T47D (cell line): Measurements from ENCODE around the gene PGP.

Experiments
- DNase-seq, 2 experiments: peaks; one replicate each; pipeline versions ENCODE4 v3.0.0 to v3.0.0-alpha.2; 2011 to 2012; ENCODE audit warnings: low read depth in 1 of 2, low spot score in 1 of 2
- JUND ChIP-seq: IDR thresholded peaks from 2 replicates; pipeline ENCODE4 v1.6.1; 2012; ENCODE audit warnings: low read depth
- in situ Hi-C: cut with HindIII; loops from 2 replicates; pipeline ENCODE4 v1.10.0; 2016; ENCODE audit warnings: low sequenced_read_pairs, low pct_unique_long_range_greater_than_20kb

Gene PGP

DNA sequence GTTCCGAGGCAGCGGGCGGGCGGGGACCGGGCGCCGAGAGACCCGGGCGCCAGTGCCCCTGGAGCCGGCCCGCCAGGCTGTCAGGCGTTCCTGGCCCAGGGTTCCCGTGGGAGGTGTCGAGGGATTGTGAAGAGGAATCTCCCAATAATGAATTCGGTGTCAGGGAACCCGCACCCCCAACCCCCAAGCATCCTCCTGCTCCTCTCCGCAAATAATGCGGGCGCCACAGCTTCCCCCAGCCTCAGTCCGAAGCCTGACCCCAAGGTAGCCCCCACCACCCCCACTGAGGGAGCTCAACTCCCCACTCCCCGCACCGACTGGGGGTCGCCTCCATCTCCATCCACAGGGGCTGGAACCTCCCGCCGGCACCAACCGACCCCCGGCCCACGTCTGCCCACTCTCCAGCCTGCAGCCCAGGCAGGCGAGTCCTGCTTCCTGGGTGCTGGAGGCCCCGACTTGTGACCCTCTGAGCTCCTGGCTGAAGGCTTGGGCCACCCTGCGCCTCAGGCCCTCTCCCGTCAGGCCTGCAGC, 17.6 kb downstream of the PGP start:
- DNase-seq = no peak
- TF ChIP-seq JUND = no peak
- in situ Hi-C loops = no loop called here

DNA sequence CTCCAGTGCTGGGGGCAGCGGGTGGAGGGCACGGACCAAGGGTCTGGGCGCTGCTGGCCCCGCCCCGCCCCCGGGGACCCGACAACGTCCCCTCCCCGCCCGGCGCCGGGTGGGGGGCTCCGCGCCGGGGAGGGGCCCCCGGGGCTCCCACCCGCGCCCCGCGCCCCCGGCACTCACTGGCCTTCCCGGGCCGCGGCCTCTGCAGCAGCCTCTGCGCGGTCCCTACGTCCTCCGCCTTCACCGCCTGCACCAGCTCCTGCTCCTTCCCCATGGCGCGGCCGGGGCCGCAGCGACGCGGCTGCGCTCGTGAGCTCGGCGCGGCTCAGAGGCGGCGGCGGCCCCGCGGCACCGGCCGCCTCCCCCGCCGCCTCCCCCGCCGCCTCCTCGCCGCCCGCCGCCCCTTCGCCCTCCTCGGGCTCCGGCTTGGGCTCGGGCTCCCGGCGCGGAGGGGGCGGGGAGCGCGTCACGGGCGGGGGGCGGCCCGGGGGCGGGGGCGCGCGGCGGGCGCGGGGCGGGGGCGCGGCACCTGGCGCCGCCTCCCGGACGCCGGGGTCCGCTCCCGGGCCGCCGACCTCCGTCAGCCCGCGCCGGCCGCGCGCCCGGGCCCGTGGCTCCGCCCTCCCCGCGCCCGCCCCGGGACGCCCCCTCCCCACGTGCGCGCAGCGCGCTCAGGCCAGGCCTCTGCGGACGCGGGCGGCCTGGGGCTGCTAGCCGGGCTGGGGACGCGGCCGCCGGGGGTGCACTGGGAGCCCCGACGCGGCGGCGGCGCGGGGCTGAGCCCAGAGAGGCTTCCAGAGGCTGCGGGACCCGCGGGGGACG, 18.3 kb downstream of the PGP start, which contains the start of gene CASKIN1:
Gene CASKIN1, minus strand, starts transcription at position 444 of the 819 bp plus-strand sequence. Its CDS starts 173 bp downstream, at position 271.
- DNase-seq = peak; percentile 32 to 51
- in situ Hi-C loops = no loop called here
- TF ChIP-seq JUND = no peak

DNA sequence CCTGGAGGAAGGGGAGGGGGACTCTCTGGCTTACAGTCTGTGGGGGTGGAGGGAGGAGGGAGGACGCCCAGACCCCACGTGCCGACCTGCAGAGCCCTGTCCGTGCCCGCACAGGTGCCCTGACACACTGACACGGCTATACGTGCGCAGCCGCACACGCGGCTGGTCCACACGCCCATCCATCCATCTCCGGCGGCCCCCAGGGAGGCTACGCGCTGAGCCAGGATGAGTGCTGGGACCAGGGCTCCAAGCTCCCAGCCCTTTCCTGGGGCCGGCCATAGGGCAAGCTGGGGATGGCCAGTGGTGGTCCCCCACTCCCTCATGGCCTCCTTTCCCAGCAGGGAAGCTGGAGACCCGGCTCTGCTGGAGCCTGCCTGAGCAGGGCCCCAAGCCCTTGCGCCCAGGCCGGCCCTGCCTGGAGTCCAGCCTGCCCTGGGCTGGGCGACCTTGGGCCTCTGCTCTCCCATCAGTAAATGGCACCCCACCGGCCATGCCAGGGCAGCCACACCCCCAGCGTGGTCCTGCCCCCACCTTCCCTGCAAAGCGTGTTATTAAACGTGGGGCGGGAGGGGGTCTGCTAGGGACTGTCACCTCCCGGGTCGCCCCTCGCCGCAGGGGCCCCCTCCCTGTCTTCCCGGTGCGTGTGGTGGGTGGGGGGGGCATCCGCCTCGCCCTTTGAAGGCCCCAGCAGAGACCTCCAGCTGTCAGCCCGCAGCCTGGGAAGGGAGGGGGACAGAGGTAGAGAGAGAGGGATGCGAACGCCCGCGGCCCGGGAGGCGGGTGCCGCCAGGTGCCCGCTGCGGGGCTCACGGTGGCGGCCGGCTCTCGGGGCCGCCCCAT, 19.1 kb downstream of the PGP start:
- no peak for DNase-seq
- in situ Hi-C loops = no loop called here

DNA sequence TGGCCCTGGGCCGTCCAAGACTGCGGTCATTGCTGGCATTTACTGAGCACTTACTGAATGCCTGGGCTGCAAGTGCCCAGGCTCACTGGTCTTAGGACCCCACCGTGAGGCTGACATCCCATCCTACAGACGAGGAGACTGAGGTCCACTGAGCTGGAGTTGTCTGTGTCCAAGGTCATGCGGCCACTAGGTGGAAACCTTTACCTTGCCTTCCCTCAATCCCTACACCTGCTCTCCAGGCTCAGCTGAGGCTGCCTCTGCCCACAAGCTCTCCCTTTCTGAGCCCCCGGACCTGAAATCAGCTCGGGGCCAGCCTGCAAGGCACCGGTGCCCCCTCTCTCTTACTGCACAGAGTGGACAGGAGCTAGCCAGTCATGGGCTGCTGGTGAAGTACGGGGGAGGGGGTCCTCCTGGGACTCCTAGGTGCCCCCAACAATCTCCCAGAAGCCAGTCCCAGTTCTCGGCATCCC, 19.8 kb downstream of the PGP start:
- peak; percentile 85 to 93 for DNase-seq
- no peak for TF ChIP-seq JUND
- in situ Hi-C loops = no loop called here

More for the DNA sequence above, 19.1 kb downstream of the PGP start:
- TF ChIP-seq JUND = no peak

DNA sequence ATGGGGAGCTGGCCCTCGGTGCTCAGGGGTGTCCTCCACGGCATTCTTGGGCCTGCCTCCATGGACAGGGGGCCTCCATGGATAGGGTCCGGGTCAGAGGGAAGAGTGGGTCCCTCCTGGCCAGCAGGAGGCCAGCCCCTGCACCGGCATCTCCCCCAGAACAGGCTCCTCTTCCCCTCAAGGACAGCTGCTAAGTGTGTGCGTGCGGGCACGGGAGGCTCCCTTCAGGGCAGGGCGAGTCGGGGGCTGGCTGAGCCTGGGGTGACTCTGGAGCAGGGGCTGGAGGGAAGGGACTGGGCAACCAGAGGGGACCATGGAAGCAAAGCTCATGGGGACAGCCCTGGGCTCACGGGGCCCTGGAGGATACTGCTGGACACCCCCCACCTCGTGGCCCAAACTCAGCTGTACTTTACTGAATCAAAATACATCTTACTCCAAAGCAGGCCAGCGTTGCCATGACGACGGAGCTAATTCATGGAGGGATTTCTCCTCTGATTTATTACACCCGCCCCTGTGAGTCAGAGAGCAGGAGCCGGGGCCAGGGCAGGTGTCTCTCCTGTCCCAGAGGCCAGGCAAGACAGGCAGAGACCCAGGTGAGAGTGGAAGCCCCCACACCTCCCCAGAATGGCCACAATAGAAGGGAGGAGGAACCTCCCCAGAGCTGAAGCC, 20.3 kb downstream of the PGP start:
- DNase-seq = no peak
- in situ Hi-C loops = no loop called here
- no peak for TF ChIP-seq JUND

DNA sequence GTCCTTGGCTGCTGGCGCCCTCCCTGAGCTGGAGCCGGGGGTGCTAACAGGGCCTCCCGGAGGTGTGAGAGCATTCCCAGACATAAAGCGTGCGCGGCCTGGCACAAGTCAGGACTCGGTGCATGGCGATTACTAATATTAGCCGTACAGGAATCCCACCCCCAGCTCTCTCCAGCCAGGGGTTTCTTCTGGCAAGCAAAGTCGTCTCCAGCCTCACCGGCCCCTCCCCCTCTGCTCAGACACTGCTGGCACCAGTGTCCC, 23.3 kb downstream of the PGP start:
- in situ Hi-C loops = no loop called here
- no peak for TF ChIP-seq JUND
- DNase-seq = no peak

DNA sequence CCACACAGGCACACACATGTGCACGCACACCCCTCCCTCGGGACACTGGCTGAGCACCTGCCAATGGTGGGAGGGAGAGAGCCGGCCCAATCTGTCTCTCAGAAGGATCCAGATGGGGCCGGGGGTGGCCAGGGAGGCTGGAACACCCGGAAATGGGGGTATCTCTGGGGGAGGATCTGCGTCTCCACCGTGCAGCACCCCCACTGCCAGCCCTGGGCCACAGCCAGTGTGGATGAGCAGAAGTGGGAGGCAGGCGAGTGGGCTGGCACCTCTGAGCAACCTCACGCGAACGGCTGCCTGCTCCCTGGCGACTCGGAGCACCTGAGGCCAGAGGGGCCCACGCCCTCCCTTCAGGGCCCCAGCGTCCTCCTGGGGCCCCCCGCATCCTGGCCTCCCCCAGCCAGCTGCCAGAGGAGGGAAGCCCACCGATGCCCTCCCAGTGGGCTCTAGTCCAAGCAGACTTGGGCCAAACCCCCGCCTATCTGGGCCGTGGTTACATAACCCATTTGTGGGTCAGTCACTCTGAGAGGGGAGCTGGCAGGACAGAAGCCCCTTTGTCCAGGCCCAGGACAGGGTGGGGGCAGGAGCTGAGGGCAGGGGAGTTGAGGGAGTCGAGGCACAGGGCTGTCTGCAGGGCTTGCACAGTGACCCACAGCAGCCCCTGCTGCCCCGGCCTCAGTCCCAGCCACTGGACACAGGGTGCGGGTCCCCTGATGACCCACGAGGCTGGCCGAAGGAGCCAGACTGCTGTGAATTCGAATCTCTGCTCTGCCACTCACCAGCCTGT, 23.8 kb downstream of the PGP start:
- DNase-seq = no peak
- in situ Hi-C loops = no loop called here
- no peak for TF ChIP-seq JUND

DNA sequence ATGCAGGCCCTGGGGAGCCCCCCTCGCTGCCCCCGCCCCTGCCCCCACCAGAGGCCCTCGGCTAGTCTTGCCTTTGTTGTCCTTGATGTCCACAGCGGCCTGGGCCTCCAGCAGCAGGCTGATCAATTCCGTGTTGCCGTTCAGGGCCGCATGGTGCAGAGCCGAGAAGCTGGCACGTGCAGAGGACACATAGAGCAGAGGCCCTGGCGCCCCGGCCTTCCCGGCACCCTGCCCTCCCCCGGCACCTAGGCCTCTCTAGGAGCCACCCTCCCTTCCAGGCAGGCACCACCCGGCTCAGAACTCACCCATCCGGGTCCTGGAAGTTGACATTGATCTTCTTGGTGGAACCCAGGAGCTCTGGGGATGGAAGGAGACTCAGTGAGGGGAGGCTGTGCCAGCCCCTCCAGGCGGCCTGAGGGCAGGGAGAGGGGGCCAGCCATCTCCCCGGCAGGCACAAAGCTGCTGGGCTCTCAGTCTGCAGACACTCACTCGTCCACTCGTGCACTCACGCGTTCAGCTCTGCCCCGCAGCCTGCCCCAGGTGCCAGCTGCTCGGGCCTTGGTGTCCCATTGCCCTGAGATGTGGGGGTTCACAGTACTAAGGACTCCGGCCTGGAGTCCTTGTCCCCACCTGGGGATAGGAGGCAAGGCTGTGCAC, 24.5 kb downstream of the PGP start:
- TF ChIP-seq JUND = no peak
- no peak for DNase-seq
- in situ Hi-C loops = no loop called here

DNA sequence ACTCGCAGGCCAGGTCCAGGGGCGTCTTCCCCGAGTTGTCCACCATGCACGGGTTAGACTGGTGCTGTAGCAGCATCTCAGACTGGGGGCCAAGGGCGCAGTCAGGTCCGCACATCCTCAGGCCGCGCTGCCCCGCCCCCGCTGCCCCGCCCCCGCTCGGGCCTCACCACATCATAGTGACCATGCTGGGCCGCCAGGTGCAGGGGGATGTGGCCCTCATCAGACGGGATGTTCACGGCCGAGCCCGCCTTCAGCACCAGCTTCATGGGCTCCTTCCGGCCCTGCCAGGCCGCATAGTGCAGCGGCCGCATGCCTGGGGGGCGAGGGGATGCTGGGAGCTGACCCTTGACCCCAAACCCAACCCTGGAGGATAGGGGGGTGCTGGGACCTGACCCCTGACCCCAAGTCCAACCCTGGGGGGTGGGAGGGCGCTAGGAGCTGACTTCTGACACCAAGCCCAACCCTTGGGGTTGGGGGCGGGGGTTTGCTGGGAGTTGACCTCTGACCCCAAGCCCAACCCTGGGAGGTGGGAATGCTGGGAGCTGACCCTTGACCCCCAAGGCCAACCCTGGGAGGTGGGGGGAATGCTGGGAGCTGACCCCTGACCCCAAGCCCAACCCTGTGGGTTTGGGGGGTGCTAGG, 25.3 kb downstream of the PGP start:
- in situ Hi-C loops = no loop called here
- DNase-seq = no peak
- no peak for TF ChIP-seq JUND

DNA sequence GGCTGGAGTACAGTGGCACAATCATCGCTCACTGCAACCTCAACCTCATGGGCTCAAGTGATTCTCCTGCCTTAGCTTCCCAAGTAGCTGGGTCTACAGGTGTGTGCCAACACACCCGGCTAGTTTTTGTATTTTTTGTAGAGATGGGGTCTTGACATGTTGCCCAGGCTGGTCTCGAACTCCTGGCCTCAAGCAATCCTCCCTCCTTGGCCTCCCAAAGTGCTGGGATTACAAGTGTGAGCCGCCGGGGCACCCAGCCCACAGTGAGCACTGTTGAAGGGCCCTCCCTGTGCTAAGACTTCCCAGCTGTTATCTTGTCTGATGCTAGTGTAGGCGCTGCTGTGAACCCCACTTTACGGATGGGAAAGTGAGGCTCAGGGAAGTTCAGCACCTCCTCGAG, 26.2 kb downstream of the PGP start:
- in situ Hi-C loops = no loop called here
- no peak for TF ChIP-seq JUND
- no peak for DNase-seq

DNA sequence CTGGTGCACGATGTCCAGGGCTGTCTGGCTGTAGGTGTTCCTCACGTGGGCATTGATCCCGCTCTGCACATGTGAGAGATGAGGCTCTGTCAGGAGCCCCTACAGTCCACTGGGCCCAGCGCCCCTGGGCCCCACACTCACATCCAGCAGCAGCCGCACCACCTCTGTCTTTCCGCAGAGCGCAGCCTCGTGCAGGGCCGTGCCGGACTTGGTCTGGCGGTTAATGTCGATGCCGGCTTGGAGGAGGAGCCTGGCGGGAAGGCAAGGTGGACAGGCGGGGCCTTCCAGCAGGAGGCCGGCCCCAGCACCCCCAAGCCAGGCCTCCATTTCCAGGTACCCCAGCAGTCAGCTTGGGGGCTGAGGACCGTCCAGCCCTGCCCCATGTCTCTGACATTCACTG, 27.4 kb downstream of the PGP start:
- in situ Hi-C loops = no loop called here
- no peak for DNase-seq
- TF ChIP-seq JUND = no peak
